ENCODE measurements around the gene ANKRD34C. TPM values are rescaled to one million over a fixed set of nuclear protein-coding genes. Genes with fewer than 3 reads are reported as not detected.

Gene ANKRD34C
- total RNA-seq: 0.04 TPM in 1 of 2 replicates, not detected in the other
- polyA plus RNA-seq: not detected in 2 replicates

DNA sequence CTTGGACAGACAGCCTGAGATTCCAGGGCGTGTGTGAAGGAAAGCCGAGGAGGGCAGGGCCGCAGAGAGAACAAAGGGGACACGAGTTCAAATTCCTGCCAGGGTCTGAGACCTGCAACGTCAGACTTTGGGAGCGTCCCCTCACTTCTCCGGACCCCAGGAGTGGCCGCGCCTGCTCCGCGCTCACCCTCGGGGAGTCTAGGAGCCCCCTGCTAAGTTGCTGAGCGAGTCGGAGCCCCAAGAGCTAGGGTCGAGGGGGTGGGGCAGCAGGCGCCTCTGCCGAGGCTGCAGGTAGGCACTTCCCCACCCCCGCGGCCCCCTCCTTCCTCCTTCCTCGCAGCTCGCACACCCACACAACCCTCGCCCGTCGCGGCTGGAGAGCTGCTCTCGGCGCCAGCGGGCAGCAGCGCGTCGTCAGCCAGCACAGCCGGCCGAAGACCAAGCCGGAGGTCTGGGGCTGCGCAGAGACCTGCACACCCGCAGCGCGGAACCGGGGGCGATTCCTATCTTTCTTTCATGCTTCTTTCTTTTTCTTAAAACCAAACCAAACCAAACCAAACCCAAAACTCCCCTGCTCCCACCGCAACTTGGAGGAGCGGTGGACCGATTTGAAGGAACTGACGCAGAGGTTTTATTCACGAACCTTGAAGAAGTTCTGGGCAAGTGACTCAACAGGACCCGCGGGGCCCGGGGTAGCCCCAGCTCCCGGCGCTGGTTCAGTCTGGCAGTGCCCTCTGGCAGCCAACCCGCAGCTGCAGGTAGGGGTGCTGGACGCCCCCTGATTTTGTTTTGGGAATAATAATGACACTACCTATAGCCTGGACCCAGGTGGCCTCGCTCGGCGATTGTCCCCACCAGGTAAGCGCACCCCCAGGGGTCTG, at the start of gene ANKRD34C:
Gene ANKRD34C, plus strand, starts transcription at position 352 of the 881 bp plus-strand sequence. CDS start 10,563 bp downstream, outside the sequence.
- no peak for DNase-seq (ENCODE audit: low spot score)
- Histone ChIP-seq H3K27me3 (peaks cover 88% of the 10 kb centered on the region), H3K79me2 (no peaks in the 10 kb centered on the region), H3K4me2 (peak within 1 kb of the TSS; percentile 74), H3K4me3 (no peak within 1 kb of the TSS), H3K4me1 (ENCODE audit: insufficient read depth) (no peaks in the 10 kb centered on the region), H3K9me2 (replicated peaks; ENCODE audit: insufficient read depth) (no peaks in the 10 kb centered on the region), H3K36me3 (replicated peaks; ENCODE audit: insufficient read depth, low read depth) (no peaks in the 10 kb centered on the region), H2AFZ (no peak within 1 kb of the TSS), H3K27ac (no peak within 1 kb of the TSS), H4K20me1 (ENCODE audit: insufficient read depth, poor library complexity, severe bottlenecking) (no peaks in the 10 kb centered on the region), H3K9me3 (ENCODE audit: low read depth) (no peaks in the 10 kb centered on the region)
- TF ChIP-seq EZH2phosphoT487 (IDR thresholded peaks at IDR 0.05; ENCODE audit: low read depth, severe bottlenecking, unreplicated experiment) (no peak), EZH2 (IDR thresholded peaks at IDR 0.05; ENCODE audit: borderline replicate concordance) (peak; percentile 79)
- TF ChIP-seq, protein P1, sequence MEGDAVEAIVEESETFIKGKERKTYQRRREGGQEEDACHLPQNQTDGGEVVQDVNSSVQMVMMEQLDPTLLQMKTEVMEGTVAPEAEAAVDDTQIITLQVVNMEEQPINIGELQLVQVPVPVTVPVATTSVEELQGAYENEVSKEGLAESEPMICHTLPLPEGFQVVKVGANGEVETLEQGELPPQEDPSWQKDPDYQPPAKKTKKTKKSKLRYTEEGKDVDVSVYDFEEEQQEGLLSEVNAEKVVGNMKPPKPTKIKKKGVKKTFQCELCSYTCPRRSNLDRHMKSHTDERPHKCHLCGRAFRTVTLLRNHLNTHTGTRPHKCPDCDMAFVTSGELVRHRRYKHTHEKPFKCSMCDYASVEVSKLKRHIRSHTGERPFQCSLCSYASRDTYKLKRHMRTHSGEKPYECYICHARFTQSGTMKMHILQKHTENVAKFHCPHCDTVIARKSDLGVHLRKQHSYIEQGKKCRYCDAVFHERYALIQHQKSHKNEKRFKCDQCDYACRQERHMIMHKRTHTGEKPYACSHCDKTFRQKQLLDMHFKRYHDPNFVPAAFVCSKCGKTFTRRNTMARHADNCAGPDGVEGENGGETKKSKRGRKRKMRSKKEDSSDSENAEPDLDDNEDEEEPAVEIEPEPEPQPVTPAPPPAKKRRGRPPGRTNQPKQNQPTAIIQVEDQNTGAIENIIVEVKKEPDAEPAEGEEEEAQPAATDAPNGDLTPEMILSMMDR (IDR thresholded peaks at IDR 0.05; ENCODE audit: poor library complexity): no peak
- 14% methylated on average over 51 of the region's 56 CpGs for WGBS (ENCODE audit: low lambda C conversion rate, missing lambda C conversion rate)

DNA sequence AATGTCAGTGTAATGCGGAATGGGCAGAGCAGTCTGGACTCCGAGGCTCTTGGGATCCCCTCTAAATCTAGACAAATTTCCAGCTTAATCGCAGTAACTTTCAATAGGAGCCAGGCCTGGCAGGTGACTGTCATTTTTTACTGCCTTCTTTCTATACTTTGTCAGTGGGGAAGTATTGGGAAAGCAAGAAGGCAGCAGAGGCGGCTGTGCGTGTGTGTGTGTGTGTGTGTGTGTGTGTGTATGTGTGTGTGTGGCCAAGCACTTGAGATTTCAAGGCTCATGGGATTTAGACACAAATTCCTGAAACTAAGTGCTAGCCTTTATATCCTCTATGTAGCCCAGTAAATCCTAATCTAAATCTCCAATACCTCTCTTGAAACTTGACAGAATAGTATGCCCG, 49.3 kb upstream of the ANKRD34C start:
- Histone ChIP-seq H2AFZ (no peak overlapping the region), H3K4me3 (no peak overlapping the region), H3K36me3 (replicated peaks; ENCODE audit: insufficient read depth, low read depth) (no peaks in the 10 kb centered on the region), H3K27ac (no peak overlapping the region), H3K4me2 (no peak overlapping the region), H4K20me1 (ENCODE audit: insufficient read depth, poor library complexity, severe bottlenecking) (no peaks in the 10 kb centered on the region), H3K9me3 (ENCODE audit: low read depth) (no peaks in the 10 kb centered on the region), H3K4me1 (ENCODE audit: insufficient read depth) (no peaks in the 10 kb centered on the region), H3K79me2 (no peaks in the 10 kb centered on the region), H3K27me3 (no peaks in the 10 kb centered on the region), H3K9me2 (replicated peaks; ENCODE audit: insufficient read depth) (no peaks in the 10 kb centered on the region)
- DNase-seq (ENCODE audit: low spot score): no peak
- TF ChIP-seq EZH2phosphoT487 (IDR thresholded peaks at IDR 0.05; ENCODE audit: low read depth, severe bottlenecking, unreplicated experiment) (no peak), EZH2 (IDR thresholded peaks at IDR 0.05; ENCODE audit: borderline replicate concordance) (no peak)
- TF ChIP-seq, protein P1 (IDR thresholded peaks at IDR 0.05; ENCODE audit: poor library complexity): no peak
- WGBS (ENCODE audit: low lambda C conversion rate, missing lambda C conversion rate): 70% methylated on average over 6 of the region's 6 CpGs

DNA sequence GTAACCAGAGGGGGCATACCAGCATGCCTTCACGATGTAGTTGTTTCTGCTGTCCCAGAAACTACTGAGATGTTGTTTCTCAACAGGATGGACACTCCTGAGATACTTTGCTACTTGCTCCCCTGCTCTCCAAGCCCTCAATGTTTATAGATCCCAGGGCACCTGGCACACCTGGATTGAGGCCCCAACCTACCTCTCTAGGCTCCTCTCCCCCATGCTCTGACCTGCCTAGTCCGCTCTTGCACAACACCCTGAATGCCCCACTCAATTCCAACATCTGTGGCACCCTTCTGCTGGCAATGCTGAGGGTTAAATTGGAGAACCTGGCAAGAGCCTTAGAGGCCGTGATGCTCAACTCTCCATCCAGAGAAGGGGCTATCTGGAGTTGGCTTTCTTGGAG, 42.5 kb upstream of the ANKRD34C start:
- no peak overlapping the region for H3K4me2 ChIP-seq
- no peaks in the 10 kb centered on the region for H4K20me1 ChIP-seq (ENCODE audit: insufficient read depth, poor library complexity, severe bottlenecking)
- no peak for DNase-seq (ENCODE audit: low spot score)
- no peak overlapping the region for H3K27ac ChIP-seq
- 80% methylated on average over 3 of the region's 3 CpGs for WGBS (ENCODE audit: low lambda C conversion rate, missing lambda C conversion rate)
- TF ChIP-seq, protein P1 (IDR thresholded peaks at IDR 0.05; ENCODE audit: poor library complexity): no peak
- TF ChIP-seq EZH2phosphoT487 (IDR thresholded peaks at IDR 0.05; ENCODE audit: low read depth, severe bottlenecking, unreplicated experiment) (no peak), EZH2 (IDR thresholded peaks at IDR 0.05; ENCODE audit: borderline replicate concordance) (no peak)
- no peaks in the 10 kb centered on the region for H3K4me1 ChIP-seq (ENCODE audit: insufficient read depth)
- H3K27me3 ChIP-seq: no peaks in the 10 kb centered on the region
- H3K4me3 ChIP-seq: no peak overlapping the region
- H3K9me2 ChIP-seq (replicated peaks; ENCODE audit: insufficient read depth): no peaks in the 10 kb centered on the region
- no peak overlapping the region for H2AFZ ChIP-seq
- H3K79me2 ChIP-seq: no peaks in the 10 kb centered on the region
- H3K9me3 ChIP-seq (ENCODE audit: low read depth): no peaks in the 10 kb centered on the region
- H3K36me3 ChIP-seq (replicated peaks; ENCODE audit: insufficient read depth, low read depth): no peaks in the 10 kb centered on the region
